GM23248 (cell line): ENCODE results near the gene PPP2R2B.

Experiments used
- EZH2 ChIP-seq: fragments of 200-600 bp; sonication (generic); IDR thresholded peaks from 2 replicates; pipeline ENCODE4 v1.6.1; 2018; ENCODE audit warnings: antibody characterized with exemption, mild to moderate bottlenecking; ENCODE audit not compliant: insufficient read depth, poor library complexity, severe bottlenecking
- EZH2phosphoT487 ChIP-seq: fragments of 200-600 bp; sonication (generic); IDR thresholded peaks from 2 replicates; pipeline ENCODE4 v1.6.1; 2018; ENCODE audit warnings: antibody characterized with exemption, moderate library complexity, mild to moderate bottlenecking, low read depth; ENCODE audit not compliant: insufficient read depth

DNA sequence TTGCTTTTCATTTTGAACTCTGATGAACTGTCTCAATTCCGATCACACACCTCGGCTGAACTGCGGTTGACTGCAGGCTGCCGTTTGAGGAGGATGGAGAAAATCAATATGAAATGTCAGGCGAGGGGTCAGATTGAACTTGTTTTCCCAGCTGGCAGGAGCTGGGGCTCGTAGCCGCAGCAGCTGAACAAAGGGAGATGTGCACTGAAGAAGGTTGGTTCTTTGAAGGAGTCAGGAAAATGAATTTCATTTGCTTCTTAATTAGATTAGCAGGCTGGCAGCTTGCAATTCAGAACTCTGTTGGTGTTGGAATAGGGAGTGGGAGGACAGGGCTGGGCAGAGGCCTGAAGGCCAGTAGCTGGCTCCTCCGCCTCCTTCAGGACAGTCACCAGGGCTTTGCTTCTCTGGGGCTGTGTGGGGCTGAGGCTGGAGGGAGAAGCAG, 245.2 kb downstream of the PPP2R2B start:
- TF ChIP-seq EZH2 (no peak), EZH2phosphoT487 (no peak)
